ENCODE data around the gene FERMT1.

FERMT1 gene, protein sequence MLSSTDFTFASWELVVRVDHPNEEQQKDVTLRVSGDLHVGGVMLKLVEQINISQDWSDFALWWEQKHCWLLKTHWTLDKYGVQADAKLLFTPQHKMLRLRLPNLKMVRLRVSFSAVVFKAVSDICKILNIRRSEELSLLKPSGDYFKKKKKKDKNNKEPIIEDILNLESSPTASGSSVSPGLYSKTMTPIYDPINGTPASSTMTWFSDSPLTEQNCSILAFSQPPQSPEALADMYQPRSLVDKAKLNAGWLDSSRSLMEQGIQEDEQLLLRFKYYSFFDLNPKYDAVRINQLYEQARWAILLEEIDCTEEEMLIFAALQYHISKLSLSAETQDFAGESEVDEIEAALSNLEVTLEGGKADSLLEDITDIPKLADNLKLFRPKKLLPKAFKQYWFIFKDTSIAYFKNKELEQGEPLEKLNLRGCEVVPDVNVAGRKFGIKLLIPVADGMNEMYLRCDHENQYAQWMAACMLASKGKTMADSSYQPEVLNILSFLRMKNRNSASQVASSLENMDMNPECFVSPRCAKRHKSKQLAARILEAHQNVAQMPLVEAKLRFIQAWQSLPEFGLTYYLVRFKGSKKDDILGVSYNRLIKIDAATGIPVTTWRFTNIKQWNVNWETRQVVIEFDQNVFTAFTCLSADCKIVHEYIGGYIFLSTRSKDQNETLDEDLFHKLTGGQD

DNA sequence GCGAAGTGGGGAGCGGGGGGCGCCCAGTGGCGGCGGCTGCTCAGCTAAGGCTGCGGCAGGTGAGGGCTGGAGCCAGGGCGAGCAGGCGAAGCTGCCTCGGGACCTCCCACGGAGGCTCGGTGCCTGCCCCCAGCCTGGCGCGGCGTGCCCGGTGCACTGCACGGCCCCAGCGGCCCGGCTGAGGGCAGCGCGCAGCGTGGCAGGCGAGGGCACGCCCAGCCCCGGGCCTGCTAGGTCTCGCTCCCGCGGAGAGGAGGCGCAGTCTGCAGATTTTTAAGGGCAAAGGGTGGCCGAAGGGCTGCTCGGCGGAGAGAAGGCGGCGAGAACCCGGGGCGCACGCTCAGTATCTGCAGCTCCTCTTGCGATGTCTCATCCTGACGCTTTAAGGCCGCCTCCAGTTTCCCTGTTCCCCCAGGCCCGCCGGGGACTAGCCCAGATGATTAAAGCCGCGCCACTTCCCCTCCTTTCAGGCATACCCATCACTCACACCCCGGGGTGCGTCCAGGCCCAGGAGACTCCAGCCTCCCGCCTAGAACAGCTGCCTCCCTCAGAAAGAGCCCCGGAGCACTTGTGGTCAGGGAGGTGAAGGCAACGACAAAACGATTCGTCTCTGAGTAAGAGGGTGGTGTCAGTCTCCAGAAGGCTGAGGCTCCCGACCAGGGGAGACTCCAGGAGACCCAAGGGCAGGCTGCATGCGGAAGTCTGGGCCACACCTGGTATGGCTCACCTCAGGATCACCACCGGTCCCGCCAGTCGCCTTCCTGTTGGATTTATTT, at the start of gene FERMT1:
Gene FERMT1, minus strand, starts transcription at position 158 of the 776 bp plus-strand sequence. CDS start 3,476 bp downstream, outside the sequence.
- DNase-seq (ENCODE audit: low read depth), result no peak

DNA sequence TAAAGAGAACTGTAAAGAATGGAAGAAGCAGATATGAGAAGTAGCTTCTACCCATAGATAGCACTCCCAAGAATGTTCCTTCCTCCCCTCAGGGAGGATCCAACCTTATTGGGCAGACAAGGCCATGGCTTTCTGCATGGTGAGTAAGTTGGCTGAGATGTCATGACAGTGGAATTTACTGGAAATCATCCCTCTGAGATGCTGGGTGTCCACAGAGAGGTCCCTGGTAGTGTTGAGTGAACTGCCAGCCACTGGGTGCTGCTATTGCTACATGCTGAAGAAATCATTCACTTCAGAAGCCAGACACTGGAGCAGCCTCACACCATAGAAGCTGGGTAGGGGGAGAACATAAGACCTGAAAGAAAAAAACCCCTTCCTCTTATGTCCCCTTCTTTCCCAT, 46.4 kb upstream of the FERMT1 start:
- no peak for DNase-seq (ENCODE audit: low read depth)

DNA sequence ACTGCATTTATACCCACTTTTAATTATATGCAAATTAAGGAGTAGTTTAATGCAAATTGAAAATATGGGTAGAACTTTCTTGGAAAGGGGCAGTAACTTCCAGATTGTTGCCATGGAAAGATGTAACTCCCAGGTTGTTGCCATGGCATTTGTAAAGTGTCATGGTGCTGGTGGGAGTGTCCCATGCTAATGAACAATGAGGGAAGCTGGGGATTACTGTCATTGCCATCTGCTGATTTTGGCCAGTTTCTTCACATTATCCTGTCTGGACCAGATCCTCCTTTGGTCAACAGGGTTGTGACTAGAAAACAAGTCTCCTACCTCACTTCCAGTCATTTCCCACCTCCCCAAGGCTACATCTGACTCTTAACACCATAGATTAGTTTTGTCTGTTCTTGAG, 45.4 kb upstream of the FERMT1 start:
- no peak for DNase-seq (ENCODE audit: low read depth)

DNA sequence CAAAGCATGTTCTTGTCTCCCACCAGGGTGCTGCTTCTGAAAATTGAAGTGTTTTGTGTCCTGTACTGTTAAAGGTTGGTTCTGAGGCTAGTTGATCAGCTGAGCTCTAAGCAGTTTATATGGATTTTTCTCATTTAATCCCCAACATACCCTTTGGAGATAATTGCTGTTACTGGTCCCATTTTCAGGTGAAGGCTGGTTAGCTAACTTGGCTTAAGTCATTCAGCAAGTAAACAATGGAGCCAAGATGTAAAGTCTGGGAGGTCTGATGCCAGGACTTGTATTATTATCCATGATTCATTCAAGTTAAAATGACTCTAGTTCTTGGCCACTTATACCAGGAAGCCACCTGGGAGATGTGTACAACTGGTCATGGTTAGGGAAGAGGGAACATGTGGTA, 42.5 kb upstream of the FERMT1 start:
- DNase-seq (ENCODE audit: low read depth), result no peak

DNA sequence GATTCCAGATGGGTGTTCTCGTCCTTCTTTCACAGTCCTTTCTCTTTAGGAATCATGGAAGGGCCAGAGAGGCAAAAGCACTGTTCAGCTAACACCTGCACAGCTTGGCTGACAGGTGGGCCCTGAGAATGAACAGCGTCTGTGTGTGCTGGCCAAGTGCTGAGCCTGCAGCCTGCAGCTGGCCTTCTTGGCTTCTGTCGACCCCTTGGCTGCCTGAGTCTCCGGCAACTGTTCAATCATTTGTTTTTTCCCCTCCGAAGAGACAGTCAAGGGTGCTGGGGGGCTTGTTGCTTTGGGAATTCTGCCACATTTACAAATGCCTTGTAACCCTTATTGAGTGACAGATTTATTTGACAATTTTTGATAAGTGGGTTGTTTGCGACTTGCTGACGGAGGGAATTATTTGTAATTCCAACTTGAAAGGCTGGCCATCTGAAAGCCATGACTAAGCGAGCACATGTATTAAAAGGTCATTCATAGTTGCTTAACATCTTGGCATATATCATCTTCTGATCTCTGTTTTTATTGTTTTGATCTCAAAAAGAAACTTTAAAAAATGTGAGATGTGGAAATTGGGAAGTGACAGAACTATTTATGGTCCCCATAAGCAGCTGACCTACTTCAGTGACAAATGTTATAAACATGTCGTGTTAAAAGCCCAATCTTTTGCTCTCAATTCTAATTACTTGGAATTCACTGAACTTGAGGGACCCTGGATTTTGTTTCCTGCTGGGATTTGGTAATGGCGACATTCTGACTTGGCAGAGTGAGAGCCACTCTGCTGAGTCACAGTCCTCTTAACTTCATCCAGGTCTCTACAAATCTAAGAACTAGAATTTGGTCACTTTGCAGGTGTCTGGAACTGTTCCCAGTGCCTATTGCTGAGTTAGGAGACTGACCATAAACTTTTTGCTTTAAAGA, 41.9 kb upstream of the FERMT1 start:
- no peak for DNase-seq (ENCODE audit: low read depth)

DNA sequence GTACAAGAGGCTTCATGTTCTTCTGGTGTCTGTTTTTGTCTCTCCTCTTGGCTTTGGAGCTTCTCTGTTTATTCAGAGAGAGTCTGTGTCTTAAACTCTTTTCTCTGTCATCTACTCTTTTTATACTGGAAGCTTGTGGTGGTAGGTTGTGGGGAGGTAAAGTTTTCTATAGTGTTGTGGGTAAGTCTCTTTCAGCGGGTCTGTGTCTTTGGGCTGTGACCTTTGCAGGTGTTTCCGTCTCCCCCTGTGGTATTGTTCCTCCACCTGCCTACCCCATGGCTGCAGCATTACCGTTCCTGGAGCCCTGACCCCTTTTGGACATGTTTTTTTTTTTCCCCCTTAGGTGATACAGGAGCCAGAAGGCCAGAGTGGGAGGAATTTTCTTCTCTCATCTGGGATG, 37.9 kb upstream of the FERMT1 start:
- DNase-seq (ENCODE audit: low read depth), result no peak

DNA sequence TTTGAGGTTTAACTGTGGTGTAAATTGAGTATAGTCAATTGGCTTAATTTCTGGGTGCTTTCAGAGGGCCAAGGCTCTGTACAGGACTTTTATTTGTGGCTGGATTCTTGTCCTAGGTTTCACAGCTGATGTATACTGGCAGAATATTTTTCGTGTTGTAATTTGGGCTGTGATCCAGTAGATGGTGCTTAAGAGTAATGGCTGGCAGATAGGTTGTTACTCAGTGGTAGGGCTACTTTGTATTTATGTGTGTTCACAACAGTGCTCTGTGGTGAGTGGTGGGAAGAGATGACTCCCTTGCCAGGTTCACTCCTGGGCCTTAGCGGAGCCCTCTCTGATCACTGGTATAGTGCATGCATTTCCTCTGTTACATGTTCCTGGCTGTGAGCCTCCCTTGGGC, 34.5 kb upstream of the FERMT1 start:
- no peak for DNase-seq (ENCODE audit: low read depth)

DNA sequence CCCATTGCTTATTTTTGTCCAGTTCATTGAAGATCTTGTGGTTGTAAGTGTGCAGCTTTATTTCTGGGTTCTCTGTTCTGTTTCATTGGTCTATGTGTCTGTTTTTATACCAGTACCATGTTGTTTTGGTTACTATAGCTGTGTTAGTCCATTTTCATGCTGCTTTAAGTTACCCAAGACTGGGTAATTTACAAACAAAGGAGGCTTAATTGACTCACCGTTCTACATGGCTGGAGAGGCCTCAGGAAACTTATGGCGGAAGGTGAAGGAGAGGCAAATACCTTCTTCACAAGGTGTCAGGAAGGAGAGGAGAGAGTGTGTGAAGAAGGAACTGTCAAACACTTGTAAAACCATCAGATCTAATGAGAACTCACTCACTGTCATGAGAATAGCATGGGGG, 29.9 kb upstream of the FERMT1 start:
- DNase-seq (ENCODE audit: low read depth), result no peak

DNA sequence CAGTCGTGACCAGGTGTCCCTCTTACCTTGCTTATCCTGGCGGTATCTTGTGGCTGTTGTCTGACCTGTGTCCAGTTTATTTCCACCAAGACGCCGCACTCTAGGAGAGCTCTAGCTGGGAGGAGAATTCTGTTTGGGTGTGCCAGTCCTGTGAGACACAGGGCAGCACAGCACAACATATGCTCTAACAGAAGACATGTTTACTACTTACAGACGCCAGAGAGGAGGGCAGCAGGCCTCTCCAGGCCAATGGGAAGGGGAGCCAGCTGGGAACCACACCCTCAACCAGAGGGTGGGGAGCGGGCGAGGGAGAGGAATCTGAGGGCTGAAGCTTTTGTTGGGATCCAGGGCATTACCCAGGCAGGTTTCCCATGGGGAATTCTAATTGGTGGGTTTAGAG, 25.2 kb upstream of the FERMT1 start:
- DNase-seq (ENCODE audit: low read depth), result no peak

DNA sequence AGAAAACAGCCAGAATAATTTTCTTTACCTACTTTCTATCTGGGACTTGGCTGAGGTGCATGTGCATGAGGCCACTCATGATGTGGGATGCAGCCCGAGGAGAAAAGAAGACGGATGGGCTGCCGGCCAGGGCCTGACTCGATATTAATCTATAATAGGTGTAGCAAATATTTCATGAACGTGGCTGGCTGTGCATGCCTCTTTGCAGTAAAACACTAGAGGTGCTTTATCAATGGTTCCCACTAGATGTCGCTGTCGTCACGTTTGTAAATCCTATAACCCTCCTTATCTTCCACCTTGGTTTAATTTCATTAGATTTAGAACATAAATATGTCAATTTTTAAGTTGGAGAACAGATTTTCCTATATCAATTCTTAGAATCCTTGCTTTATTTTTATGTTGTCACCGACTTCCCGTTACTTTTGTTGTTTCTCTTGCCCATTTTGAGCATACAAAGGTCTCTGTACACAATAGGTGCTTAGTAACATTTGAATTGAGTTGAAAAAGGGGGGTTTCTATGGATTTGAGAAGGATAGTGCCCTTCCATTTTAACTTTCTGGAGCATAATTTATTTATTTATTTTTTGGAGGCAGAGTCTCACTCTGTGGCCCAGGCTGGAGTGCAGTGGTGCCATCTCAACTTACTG, 19.6 kb upstream of the FERMT1 start:
- no peak for DNase-seq (ENCODE audit: low read depth)

DNA sequence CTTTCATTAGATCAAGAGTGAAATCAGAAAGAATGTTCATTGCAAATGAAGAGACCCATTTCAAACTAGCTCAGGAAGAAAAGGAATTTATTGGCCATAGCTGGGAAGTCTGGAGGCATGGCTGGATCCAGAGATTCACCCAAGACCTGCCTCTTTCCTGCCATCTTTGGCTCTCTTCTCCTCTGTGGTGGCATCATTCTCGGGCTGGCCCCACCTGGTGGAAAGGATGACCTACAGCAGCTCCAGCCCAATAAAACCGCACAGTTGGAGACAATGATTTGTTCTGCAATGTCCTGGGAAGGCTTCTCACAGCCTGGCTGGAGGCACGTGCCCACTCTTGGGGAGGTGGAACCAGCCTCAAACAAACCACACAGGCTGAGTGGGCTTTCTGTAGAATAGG, 18.1 kb upstream of the FERMT1 start:
- no peak for DNase-seq (ENCODE audit: low read depth)

DNA sequence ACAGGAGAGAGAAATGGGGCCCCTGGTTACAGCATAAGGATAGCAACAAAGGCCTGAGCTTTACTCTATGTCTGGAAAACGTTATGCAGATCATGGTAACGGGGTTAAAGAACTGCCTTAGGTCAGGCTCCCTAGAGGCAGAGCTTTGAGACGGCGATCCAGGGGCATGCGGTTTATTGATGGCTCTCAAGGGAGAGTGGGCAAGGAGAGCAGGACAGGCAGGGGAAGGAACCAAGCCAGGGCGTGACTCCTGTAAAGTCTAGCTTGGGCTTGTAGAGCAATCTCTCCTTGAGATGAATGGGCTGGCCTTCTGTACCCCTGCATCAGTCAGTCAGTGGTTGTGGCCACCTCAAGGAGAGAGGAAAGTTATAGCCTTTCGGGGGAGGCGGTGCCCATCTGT, 12.5 kb upstream of the FERMT1 start:
- no peak for DNase-seq (ENCODE audit: low read depth)

DNA sequence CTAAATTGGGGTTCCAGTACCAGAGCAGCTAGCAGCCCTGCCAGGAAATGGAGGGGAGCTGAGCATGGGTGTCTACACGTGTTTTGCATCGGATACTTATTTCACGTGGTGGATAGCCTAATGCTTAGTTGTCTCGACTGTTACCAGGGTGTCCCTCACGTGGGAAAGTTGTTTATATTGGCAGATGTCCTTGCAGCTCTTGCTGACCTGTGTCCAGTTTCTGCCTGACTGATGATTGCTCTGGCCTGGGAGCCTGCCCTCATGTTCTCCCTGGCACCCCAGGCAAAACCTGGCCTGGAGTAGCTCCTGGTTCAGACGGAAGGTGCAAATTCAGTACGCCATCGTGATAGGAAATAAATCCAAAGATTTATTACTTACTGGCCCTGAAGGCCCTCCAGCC, 11.8 kb upstream of the FERMT1 start:
- DNase-seq (ENCODE audit: low read depth), result no peak

DNA sequence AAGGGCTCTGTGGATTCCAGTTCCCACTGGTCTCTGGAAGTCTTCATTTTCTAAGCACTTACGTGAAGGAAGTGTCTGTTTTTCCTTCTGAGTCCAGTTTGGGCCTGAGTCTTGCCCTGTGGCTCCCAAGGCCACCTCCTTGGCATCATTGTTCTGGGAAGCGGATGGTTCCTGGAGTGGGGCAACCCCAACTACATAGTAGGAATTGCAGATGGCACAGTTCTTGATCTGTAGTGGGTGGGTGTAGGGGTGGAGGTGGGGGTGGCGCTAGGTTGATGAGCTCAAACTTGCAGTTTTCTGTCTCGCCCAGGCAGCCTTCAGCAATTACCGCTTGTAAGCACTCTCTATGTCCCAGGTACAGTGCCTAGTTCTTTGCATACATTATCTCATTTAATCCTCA, 7.2 kb upstream of the FERMT1 start:
- no peak for DNase-seq (ENCODE audit: low read depth)

DNA sequence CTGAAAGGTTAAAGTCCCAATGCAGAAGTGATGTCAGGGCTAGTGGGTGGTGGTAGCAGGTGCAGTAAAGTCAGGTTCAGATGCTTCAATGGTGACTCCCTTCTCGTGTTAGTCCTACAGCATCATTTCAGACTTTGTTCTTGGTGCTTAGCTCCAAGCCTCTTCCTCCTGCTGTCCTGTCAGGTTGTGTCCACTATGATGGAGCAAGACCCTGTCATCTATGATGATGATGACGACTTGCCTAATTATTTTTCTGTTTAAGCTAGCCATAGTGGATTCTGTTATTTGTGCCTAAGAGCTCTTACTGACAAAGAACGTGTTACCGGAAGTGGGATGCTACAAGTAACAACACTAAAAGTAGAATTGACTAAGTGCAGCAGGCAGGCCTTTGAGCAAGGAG, 5.0 kb upstream of the FERMT1 start:
- no peak for DNase-seq (ENCODE audit: low read depth)

DNA sequence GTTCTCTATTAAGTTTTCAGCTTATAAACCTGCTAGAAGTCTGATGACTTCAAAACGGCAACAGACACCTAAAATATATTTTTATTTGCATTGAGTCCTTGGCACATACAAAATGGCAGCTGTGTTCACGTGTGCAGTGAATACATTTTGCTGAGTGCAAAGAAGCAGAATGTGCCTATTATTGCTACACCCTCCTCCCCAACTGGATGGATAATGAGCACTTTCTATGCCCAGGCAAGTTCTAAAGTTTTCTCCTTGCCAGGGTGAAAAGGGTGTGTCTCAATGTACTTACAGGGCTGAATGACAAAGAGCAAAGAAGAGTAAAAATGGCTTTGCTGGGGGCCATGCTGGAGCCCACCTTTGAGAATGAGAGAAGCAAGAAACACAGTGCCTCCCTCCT, 4.0 kb upstream of the FERMT1 start:
- DNase-seq (ENCODE audit: low read depth), result no peak

DNA sequence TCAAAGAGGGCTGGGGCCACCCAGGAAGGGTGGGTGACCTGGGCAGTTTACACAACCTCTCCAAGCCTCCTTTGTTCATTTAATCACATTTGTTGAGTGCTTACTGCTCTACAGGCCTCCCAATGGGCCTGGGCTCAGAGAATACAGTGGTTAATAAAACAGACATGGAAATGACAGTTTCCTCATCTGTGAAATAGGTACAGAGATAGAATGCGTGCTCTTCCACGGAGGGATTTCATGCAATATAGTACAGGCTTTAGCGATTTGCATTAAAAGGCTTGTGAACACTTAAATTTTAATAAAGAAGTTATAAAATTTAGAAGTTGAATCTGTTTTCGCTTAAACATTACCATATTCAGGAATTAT, 802 bp upstream of the FERMT1 start:
- DNase-seq (ENCODE audit: low read depth), result no peak

DNA sequence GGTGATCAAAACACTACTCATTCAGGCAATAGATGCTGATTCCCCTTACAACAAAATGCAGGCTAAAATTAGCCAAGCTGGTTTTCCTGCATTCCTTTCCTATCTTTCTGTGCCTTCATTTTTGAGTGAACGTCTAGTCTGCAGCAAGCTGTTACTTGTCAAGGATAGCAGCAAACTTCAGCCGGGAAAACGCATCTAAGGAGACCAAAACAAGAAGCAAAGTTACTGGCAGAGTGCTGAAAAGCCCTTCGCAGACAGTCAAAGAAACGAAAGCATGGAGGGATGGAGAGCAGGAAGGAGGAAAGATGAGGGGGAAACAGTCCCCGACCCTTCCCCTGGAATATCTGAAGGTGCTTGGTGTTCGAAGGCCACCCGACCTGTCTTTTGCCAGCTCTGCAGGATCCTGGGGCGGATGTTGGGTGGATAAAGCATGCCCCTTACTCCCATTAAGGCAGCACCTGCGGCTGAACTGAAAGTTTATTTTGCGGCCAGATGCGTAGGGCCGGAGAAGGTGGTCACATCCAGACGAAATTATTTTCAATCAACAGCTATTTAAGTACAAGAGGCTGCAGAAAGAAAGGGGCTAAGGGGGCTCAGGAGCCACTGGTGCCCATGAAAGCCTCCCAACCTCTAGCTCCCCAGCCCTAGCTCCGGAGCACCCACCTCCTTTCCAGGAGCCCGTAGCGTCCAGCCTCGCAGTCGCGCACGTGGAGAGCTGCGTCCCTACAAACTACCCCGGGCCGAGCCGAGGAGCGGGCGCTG, 538 bp downstream of the FERMT1 start:
- no peak for DNase-seq (ENCODE audit: low read depth)

DNA sequence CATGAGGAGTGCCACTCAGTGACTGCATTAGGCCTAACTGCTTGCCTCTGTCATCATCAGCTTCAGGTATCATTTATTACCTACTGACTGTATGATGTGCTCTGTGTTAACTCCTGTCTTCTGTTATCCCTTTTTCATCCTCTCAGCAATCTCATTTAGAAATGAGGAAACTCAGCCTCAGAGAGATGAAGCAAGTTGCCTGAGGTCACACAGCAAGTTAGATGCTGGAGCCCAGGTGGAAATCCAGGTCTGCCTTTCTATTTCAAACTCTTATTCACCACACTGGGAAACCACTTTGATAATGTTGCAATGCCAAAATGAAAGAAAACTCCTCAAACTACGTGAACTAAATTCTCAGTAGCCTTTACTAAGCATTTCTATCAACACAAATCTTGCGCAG, 1.3 kb downstream of the FERMT1 start:
- DNase-seq (ENCODE audit: low read depth), result no peak

DNA sequence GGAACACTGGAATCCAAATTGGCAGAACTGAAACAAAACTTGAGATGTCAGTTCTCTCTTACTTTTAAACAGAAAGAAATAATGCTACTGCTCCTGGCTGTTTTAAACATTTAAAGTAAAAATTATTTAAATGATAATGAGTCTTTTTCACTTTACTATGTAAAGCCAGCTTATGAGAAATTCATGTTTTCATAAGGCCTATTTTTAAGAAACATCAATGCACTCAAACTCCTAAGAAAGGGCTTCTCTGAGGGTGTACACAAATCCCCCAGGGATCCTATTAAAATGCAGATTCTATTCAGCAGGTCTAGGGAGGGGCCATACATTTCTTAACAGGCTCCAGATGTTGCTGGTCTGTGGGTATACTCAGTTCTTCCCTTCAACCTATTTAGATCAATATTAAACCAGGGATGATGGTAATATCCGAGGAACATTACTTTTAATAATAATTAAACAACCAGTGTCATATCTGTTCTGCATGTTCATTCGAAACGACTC, 2.3 kb downstream of the FERMT1 start:
- no peak for DNase-seq (ENCODE audit: low read depth)

DNA sequence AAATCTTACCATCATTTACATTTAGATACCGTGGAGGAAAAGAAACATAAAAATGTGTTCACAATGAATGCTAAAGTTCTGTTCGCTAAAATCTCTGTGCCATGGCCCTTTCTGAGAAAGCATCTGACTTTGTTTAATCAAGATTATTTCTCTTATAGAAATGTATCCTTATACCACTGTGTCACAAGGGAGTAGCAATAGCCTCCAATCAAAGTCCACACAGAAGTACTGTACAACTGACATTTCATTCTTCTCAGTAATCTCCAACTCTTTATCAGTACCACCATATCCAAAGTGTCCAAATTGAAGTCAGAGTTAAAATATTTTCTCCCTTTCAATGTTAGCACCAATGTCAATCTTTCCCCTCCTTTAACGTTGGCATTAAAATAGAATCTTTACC, 6.1 kb downstream of the FERMT1 start:
- no peak for DNase-seq (ENCODE audit: low read depth)

Data from activated T-helper 1 cell treated with Interleukin-2 at 50 U/mL for 16 hours (primary cell).